Gastrocnemius medialis (tissue), 4 donors: Measurements from ENCODE around the gene SYT6.

Source experiments
- POLR2A ChIP-seq, 2 donors: fragments of 450-650 bp; IDR thresholded peaks; one replicate each; pipeline ENCODE4 v1.6.1; 2017; ENCODE audit warnings: antibody characterized with exemption in 2 of 2, mild to moderate bottlenecking in 2 of 2, moderate library complexity in 2 of 2
- TF ChIP-seq, protein P1 (sequence below), 5 experiments: fragments of 450-650 bp in 3 of 5; fragments of 200-600 bp in 2 of 5; sonication (generic) in 2 of 5; IDR thresholded peaks in 4 of 5; conservative IDR thresholded peaks in 1 of 5; 1 replicate in 4 of 5; 2 replicates in 1 of 5; pipeline ENCODE4 v1.5.1; 2016 to 2019; ENCODE audit warnings: antibody characterized with exemption in 5 of 5, mild to moderate bottlenecking in 3 of 5, moderate library complexity in 3 of 5

- TF ChIP-seq, protein P1, sequence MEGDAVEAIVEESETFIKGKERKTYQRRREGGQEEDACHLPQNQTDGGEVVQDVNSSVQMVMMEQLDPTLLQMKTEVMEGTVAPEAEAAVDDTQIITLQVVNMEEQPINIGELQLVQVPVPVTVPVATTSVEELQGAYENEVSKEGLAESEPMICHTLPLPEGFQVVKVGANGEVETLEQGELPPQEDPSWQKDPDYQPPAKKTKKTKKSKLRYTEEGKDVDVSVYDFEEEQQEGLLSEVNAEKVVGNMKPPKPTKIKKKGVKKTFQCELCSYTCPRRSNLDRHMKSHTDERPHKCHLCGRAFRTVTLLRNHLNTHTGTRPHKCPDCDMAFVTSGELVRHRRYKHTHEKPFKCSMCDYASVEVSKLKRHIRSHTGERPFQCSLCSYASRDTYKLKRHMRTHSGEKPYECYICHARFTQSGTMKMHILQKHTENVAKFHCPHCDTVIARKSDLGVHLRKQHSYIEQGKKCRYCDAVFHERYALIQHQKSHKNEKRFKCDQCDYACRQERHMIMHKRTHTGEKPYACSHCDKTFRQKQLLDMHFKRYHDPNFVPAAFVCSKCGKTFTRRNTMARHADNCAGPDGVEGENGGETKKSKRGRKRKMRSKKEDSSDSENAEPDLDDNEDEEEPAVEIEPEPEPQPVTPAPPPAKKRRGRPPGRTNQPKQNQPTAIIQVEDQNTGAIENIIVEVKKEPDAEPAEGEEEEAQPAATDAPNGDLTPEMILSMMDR (IDR thresholded peaks at IDR 0.05 in 4 of 5, conservative IDR thresholded peaks at IDR 0.05 in 1 of 5): no peak
- TF ChIP-seq POLR2A (IDR thresholded peaks at IDR 0.05): no peak
Measured at GRCh38 chr1:114100148-114100547, 53.5 kb downstream of the SYT6 start.
